Esophagus squamous epithelium (tissue), 5 donors: Measurements from ENCODE around the gene FAH. TPM values are rescaled to one million over a fixed set of nuclear protein-coding genes. Genes with fewer than 3 reads are reported as not detected.

ENCODE experiments used
- DNase-seq: peaks from one replicate; lab custom pipeline; 2025; lab: John Stamatoyannopoulos, UW
- H3K27ac ChIP-seq, 4 donors: fragments of 200-600 bp; sonication (generic); one replicate each; pipeline ENCODE4 v1.5.1; 2016 to 2019; ENCODE audit warnings: mild to moderate bottlenecking in 1 of 4
- H3K27me3 ChIP-seq, 4 donors: fragments of 200-600 bp; sonication (generic); 1 replicate in 3 of 4; 2 replicates in 1 of 4; pipeline versions ENCODE4 v1.5.1 to v1.6.0; 2017 to 2021; ENCODE audit warnings: antibody characterized with exemption in 1 of 4
- H3K36me3 ChIP-seq, 3 donors: fragments of 200-600 bp; sonication (generic); one replicate each; pipeline ENCODE4 v1.5.1; 2016 to 2019
- H3K4me1 ChIP-seq, 3 donors: fragments of 200-600 bp; sonication (generic); one replicate each; pipeline ENCODE4 v1.5.1; 2017 to 2019
- H3K4me3 ChIP-seq, 4 donors: fragments of 200-600 bp; sonication (generic); 1 replicate in 3 of 4; 2 replicates in 1 of 4; pipeline ENCODE4 v1.5.1; 2016 to 2019; ENCODE audit warnings: mild to moderate bottlenecking in 2 of 4, moderate library complexity in 1 of 4
- H3K9me3 ChIP-seq, 3 donors: fragments of 200-600 bp; sonication (generic); one replicate each; pipeline ENCODE4 v1.5.1; 2016 to 2019
- POLR2A ChIP-seq, 4 donors: fragments of 450-650 bp; IDR thresholded peaks; one replicate each; pipeline ENCODE4 v1.6.1; 2017; ENCODE audit warnings: antibody characterized with exemption in 4 of 4, mild to moderate bottlenecking in 4 of 4, moderate library complexity in 3 of 4
- WGBS, 2 donors: methylation state at CpG; one replicate each; pipeline ENCODE4 v1.1.5; 2018; 5-methylcytosine and 5-hydroxymethylcytosine counted together
- intact Hi-C: fragments of 100-400 bp; cut with DNase I; formaldehyde crosslinking; loops from one replicate; pipeline ENCODE4 v1.15.0; 2022
- total RNA-seq, 4 donors: library from RNA; depleted of rRNA; stranded (reverse); fragments of >200 nt; gene quantifications; one replicate each; pipeline ENCODE4 v1.1.0, GENCODE V29; 2016
- TF ChIP-seq, protein P1 (sequence below), 6 experiments: fragments of 450-650 bp in 4 of 6; fragments of 200-600 bp in 2 of 6; sonication (generic) in 2 of 6; IDR thresholded peaks; one replicate each; pipeline ENCODE4 v1.5.1; 2016 to 2019; ENCODE audit warnings: antibody characterized with exemption in 6 of 6, mild to moderate bottlenecking in 4 of 6, moderate library complexity in 4 of 6
- donor health status: DM: yes; HTN: yes; CAD: no.

The FAH gene
- total RNA-seq, 4 donors from 2014 or later, result 10.0 to 28.3 (median 15.8) TPM

- Histone ChIP-seq H3K4me3 (no peak overlapping the region), H3K4me1 (peaks cover 0 to 43% (median 6%) of the 10 kb centered on the region in 3 donors), H3K9me3 (no peaks in the 10 kb centered on the region), H3K27ac (peak overlapping the region in 3 of 4 donors; percentile 6 to 44 (median 13)), H3K36me3 (peaks cover 0 to 8% (median 0%) of the 10 kb centered on the region in 3 donors), H3K27me3 (no peaks in the 10 kb centered on the region)
- intact Hi-C loops, result no loop called here
- no peak for TF ChIP-seq POLR2A (IDR thresholded peaks at IDR 0.05)
- TF ChIP-seq, protein P1, sequence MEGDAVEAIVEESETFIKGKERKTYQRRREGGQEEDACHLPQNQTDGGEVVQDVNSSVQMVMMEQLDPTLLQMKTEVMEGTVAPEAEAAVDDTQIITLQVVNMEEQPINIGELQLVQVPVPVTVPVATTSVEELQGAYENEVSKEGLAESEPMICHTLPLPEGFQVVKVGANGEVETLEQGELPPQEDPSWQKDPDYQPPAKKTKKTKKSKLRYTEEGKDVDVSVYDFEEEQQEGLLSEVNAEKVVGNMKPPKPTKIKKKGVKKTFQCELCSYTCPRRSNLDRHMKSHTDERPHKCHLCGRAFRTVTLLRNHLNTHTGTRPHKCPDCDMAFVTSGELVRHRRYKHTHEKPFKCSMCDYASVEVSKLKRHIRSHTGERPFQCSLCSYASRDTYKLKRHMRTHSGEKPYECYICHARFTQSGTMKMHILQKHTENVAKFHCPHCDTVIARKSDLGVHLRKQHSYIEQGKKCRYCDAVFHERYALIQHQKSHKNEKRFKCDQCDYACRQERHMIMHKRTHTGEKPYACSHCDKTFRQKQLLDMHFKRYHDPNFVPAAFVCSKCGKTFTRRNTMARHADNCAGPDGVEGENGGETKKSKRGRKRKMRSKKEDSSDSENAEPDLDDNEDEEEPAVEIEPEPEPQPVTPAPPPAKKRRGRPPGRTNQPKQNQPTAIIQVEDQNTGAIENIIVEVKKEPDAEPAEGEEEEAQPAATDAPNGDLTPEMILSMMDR (IDR thresholded peaks at IDR 0.05), result no peak
- WGBS, 2 donors, result 71 to 79% methylated on average over 2 to 3 of the region's 3 CpGs
- no peak for DNase-seq
These were observed 45.0 kb upstream of the FAH start for GRCh38 chr15:80107774-80108173.

- Histone ChIP-seq H3K4me1 (peaks cover 0 to 47% (median 6%) of the 10 kb centered on the region in 3 donors), H3K4me3 (no peak overlapping the region), H3K27ac (peak overlapping the region in 1 of 4 donors; percentile 14), H3K27me3 (no peaks in the 10 kb centered on the region), H3K9me3 (no peaks in the 10 kb centered on the region), H3K36me3 (no peaks in the 10 kb centered on the region)
- 75 to 81% methylated on average over 3 of the region's 3 CpGs for WGBS, 2 donors
- TF ChIP-seq POLR2A (IDR thresholded peaks at IDR 0.05), result no peak
- TF ChIP-seq, protein P1 (IDR thresholded peaks at IDR 0.05), result no peak
- no peak for DNase-seq
- intact Hi-C loops, result no loop called here
These were observed 43.4 kb upstream of the FAH start for GRCh38 chr15:80109388-80109787.

- no peaks in the 10 kb centered on the region for H3K9me3 ChIP-seq
- DNase-seq, result no peak
- no peak overlapping the region for H3K27ac ChIP-seq
- H3K36me3 ChIP-seq, result no peaks in the 10 kb centered on the region
- no peaks in the 10 kb centered on the region for H3K27me3 ChIP-seq
- intact Hi-C loops, result no loop called here
- peaks cover 0 to 47% (median 0%) of the 10 kb centered on the region in 3 donors for H3K4me1 ChIP-seq
- no peak for TF ChIP-seq POLR2A (IDR thresholded peaks at IDR 0.05)
- TF ChIP-seq, protein P1 (IDR thresholded peaks at IDR 0.05), result no peak
- no peak overlapping the region for H3K4me3 ChIP-seq
These were observed 41.9 kb upstream of the FAH start for GRCh38 chr15:80110920-80111319.

GRCh38 chr15:80114114-80114513 is 38.7 kb upstream of the FAH start:
- Histone ChIP-seq H3K27me3 (no peaks in the 10 kb centered on the region), H3K36me3 (no peaks in the 10 kb centered on the region), H3K4me3 (no peak overlapping the region), H3K9me3 (no peaks in the 10 kb centered on the region), H3K4me1 (peaks cover 0 to 19% (median 0%) of the 10 kb centered on the region in 3 donors), H3K27ac (no peak overlapping the region)
- TF ChIP-seq, protein P1 (IDR thresholded peaks at IDR 0.05), result no peak
- TF ChIP-seq POLR2A (IDR thresholded peaks at IDR 0.05), result no peak
- no peak for DNase-seq
- intact Hi-C loops, result no loop called here
- WGBS, 2 donors, result 75 to 79% methylated on average over 4 of the region's 4 CpGs

GRCh38 chr15:80115021-80115420 is 37.8 kb upstream of the FAH start:
- Histone ChIP-seq H3K27ac (no peak overlapping the region), H3K27me3 (no peaks in the 10 kb centered on the region), H3K4me3 (no peak overlapping the region), H3K9me3 (no peaks in the 10 kb centered on the region), H3K4me1 (peaks cover 0 to 19% (median 0%) of the 10 kb centered on the region in 3 donors), H3K36me3 (no peaks in the 10 kb centered on the region)
- no peak for TF ChIP-seq POLR2A (IDR thresholded peaks at IDR 0.05)
- TF ChIP-seq, protein P1 (IDR thresholded peaks at IDR 0.05), result no peak
- no peak for DNase-seq
- intact Hi-C loops, result no loop called here
- WGBS, 2 donors, result 74 to 75% methylated on average over 1 of the region's 1 CpG
